ENCODE measurements around the gene WDR45.

Gene WDR45

DNA sequence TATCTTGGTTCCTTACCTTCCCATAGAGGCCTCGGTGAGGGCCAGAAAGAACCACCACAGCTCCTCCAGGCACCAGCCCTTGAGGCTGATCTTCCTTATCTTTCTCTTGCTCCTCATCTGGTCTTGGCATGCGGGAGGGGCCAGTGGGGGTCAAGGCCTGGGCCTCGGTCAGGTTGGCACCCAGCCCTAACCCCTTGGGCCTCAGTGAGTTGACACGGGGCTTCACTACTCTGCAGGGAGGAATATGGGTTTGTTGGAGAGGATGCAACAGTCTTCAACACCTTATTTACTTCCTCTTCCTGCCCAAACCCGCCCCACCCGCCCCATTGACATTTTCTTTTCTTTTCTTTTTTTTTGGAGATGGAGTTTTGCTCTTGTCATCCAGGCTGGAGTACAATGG, 37.9 kb upstream of the WDR45 start:
- Histone ChIP-seq H3K27ac (ENCODE audit: poor library complexity, severe bottlenecking) (no peak overlapping the region), H3K4me1 (ENCODE audit: insufficient read depth, poor library complexity, severe bottlenecking) (no peaks in the 10 kb centered on the region), H3K4me3 (ENCODE audit: severe bottlenecking) (no peak overlapping the region), H3K36me3 (ENCODE audit: low read depth) (peaks cover 11% of the 10 kb centered on the region), H3K9me3 (ENCODE audit: severe bottlenecking) (no peaks in the 10 kb centered on the region), H3K27me3 (ENCODE audit: insufficient read depth, poor library complexity, severe bottlenecking) (no peaks in the 10 kb centered on the region)
- DNase-seq (ENCODE audit: low spot score) = no peak
- no peak for ATAC-seq (ENCODE audit: low read depth)
- TF ChIP-seq, protein P1, sequence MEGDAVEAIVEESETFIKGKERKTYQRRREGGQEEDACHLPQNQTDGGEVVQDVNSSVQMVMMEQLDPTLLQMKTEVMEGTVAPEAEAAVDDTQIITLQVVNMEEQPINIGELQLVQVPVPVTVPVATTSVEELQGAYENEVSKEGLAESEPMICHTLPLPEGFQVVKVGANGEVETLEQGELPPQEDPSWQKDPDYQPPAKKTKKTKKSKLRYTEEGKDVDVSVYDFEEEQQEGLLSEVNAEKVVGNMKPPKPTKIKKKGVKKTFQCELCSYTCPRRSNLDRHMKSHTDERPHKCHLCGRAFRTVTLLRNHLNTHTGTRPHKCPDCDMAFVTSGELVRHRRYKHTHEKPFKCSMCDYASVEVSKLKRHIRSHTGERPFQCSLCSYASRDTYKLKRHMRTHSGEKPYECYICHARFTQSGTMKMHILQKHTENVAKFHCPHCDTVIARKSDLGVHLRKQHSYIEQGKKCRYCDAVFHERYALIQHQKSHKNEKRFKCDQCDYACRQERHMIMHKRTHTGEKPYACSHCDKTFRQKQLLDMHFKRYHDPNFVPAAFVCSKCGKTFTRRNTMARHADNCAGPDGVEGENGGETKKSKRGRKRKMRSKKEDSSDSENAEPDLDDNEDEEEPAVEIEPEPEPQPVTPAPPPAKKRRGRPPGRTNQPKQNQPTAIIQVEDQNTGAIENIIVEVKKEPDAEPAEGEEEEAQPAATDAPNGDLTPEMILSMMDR (IDR thresholded peaks at IDR 0.05; ENCODE audit: poor library complexity, severe bottlenecking) = no peak

DNA sequence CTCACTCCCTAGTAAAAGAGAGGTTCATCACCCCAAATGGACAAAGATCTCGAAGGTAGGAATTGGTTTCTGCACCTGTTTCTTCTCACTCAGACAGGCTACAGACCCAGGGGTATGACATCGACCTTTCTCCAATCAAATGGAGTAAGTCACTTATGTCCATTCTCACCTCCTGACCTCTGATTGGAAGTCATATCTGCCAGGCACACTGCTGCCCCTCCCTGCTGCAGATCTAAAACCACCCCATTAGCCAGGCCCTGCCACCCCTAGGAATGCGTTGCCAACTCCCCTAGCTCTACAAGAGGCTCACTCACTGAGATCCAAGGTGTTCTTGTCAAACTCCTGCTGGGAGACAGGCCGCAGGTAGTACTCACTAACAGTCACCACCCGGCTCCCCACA, 37.0 kb upstream of the WDR45 start:
- DNase-seq (ENCODE audit: low spot score) = no peak
- no peak for ATAC-seq (ENCODE audit: low read depth)
- H3K36me3 ChIP-seq (ENCODE audit: low read depth) = peaks cover 11% of the 10 kb centered on the region
- H3K4me1 ChIP-seq (ENCODE audit: insufficient read depth, poor library complexity, severe bottlenecking) = no peaks in the 10 kb centered on the region
- H3K9me3 ChIP-seq (ENCODE audit: severe bottlenecking) = no peaks in the 10 kb centered on the region
- TF ChIP-seq, protein P1 (IDR thresholded peaks at IDR 0.05; ENCODE audit: poor library complexity, severe bottlenecking) = no peak
- H3K4me3 ChIP-seq (ENCODE audit: severe bottlenecking) = no peak overlapping the region
- H3K27ac ChIP-seq (ENCODE audit: poor library complexity, severe bottlenecking) = no peak overlapping the region
- no peaks in the 10 kb centered on the region for H3K27me3 ChIP-seq (ENCODE audit: insufficient read depth, poor library complexity, severe bottlenecking)

DNA sequence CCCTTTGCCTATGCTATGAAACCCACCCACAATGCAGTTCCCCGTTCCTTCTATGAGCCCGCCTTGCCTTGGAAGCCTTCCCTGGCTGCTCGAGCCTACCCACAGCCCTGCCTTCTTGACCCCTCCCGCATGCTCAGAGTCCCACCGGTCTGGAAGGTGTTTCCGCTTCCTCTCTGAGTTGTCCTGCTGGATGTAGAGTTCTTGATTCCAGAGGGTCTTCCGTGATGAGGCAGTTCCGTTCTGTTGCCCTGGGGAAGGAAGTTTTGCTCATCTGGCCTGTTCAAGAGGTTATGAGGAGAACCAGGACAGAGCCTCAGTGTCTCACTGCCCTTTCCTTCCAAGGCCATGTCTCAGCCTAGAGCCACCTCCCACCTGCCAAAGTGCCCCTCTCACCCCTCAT, 36.4 kb upstream of the WDR45 start:
- no peak for ATAC-seq (ENCODE audit: low read depth)
- Histone ChIP-seq H3K27ac (ENCODE audit: poor library complexity, severe bottlenecking) (no peak overlapping the region), H3K4me1 (ENCODE audit: insufficient read depth, poor library complexity, severe bottlenecking) (no peaks in the 10 kb centered on the region), H3K27me3 (ENCODE audit: insufficient read depth, poor library complexity, severe bottlenecking) (no peaks in the 10 kb centered on the region), H3K9me3 (ENCODE audit: severe bottlenecking) (no peaks in the 10 kb centered on the region), H3K36me3 (ENCODE audit: low read depth) (peaks cover 11% of the 10 kb centered on the region), H3K4me3 (ENCODE audit: severe bottlenecking) (no peak overlapping the region)
- TF ChIP-seq, protein P1 (IDR thresholded peaks at IDR 0.05; ENCODE audit: poor library complexity, severe bottlenecking) = no peak
- no peak for DNase-seq (ENCODE audit: low spot score)

DNA sequence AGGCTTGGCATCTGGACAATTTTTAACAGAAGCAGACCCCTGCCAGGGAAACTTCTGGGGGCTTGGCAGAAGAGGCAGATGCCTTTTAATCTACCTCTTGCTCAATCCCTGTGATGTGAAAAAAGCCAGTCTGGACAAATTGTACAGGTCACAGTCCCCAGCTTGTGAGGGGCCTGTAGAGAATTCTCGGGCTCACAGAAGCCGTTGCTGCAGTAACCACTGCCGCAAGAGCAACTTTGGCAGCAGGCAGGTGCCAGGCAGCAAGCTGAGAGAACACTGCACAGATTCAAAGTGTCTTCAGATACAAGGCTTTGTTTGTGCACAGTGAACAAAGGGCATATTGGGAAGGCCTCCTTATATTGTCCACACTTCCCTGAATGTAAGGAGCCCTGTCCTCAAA, 32.1 kb upstream of the WDR45 start:
- H3K27ac ChIP-seq (ENCODE audit: poor library complexity, severe bottlenecking) = no peak overlapping the region
- no peaks in the 10 kb centered on the region for H3K4me1 ChIP-seq (ENCODE audit: insufficient read depth, poor library complexity, severe bottlenecking)
- ATAC-seq (ENCODE audit: low read depth) (no peak), DNase-seq (ENCODE audit: low spot score) (no peak)
- no peaks in the 10 kb centered on the region for H3K9me3 ChIP-seq (ENCODE audit: severe bottlenecking)
- H3K4me3 ChIP-seq (ENCODE audit: severe bottlenecking) = no peak overlapping the region
- TF ChIP-seq, protein P1 (IDR thresholded peaks at IDR 0.05; ENCODE audit: poor library complexity, severe bottlenecking) = no peak
- no peaks in the 10 kb centered on the region for H3K36me3 ChIP-seq (ENCODE audit: low read depth)
- H3K27me3 ChIP-seq (ENCODE audit: insufficient read depth, poor library complexity, severe bottlenecking) = no peaks in the 10 kb centered on the region

DNA sequence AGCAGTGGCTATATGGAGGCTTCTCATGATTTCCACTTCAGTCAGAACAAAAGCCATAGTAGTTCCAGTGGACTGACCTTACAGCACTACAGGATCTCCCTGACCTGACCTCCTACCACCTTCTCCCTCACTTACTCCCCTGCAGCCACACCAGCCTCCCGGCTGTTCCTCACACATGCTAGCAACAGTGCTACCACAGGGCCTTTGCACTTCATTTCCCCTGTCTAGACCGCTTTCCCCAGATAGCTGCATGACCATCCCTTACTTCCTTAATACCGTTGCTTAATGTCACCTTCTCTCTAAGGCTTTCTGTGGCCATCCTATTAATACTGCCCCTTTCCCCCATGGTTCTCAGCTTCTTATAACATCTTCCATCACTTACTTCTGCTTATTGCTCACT, 30.7 kb upstream of the WDR45 start:
- ATAC-seq (ENCODE audit: low read depth) (no peak), DNase-seq (ENCODE audit: low spot score) (no peak)
- Histone ChIP-seq H3K4me1 (ENCODE audit: insufficient read depth, poor library complexity, severe bottlenecking) (no peaks in the 10 kb centered on the region), H3K36me3 (ENCODE audit: low read depth) (no peaks in the 10 kb centered on the region), H3K27ac (ENCODE audit: poor library complexity, severe bottlenecking) (no peak overlapping the region), H3K9me3 (ENCODE audit: severe bottlenecking) (no peaks in the 10 kb centered on the region), H3K27me3 (ENCODE audit: insufficient read depth, poor library complexity, severe bottlenecking) (no peaks in the 10 kb centered on the region), H3K4me3 (ENCODE audit: severe bottlenecking) (no peak overlapping the region)
- TF ChIP-seq, protein P1 (IDR thresholded peaks at IDR 0.05; ENCODE audit: poor library complexity, severe bottlenecking) = no peak

Data from RWPE2 (cell line).